ENCODE measurements around the gene ARHGAP26. TPM values are rescaled to one million over a fixed set of nuclear protein-coding genes. Genes with fewer than 3 reads are reported as not detected.

Gene ARHGAP26
- total RNA-seq, 1 experiment from 2014 or later, result 34.5 TPM

DNA sequence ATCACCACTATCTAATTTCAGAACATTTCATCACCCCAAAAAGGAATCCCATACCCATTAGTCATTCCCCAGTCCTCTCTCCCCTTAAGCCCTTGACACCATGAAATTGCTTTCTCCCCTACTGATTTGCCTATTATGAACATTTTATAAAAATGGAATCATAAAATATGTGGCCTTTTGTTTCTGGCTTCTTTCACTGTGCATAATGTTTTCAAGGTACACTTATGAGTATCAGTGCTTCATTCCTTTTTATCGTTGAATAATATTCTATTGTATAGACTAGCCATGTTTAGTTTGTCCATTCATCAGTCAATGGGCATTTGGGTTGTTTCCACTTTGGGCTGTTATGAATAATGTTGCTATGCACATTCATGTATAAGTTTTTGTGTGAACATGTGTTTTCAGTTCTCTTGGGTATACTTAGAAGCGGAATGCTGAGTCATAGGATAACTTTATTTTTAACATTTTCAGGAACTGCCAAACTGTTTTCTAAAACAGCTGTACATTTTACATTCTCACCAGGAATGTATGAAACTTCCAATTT is 43.9 kb upstream of the ARHGAP26 start:
- Histone ChIP-seq H3K4me2 (ENCODE audit: low read length) (no peak overlapping the region), H3K36me3 (ENCODE audit: control insufficient read depth in 1 of 2, insufficient read depth in 2 of 2, low read length in 2 of 2) (no peaks in the 10 kb centered on the region), H3K9me2 (ENCODE audit: insufficient read depth) (no peaks in the 10 kb centered on the region), H3K4me3 (replicated peaks in 1 of 2; ENCODE audit: low read depth in 1 of 2, low read length in 2 of 2) (no peak overlapping the region), H3K9me3 (ENCODE audit: control insufficient read depth in 1 of 2, insufficient read depth in 1 of 2, low read depth in 1 of 2, low read length in 2 of 2) (no peaks in the 10 kb centered on the region), H3K27ac (ENCODE audit: low read depth, low read length) (no peak overlapping the region), H2AFZ (ENCODE audit: low read depth, low read length, poor library complexity, severe bottlenecking) (no peak overlapping the region), H3K9ac (ENCODE audit: low read length) (no peak overlapping the region), H3K4me1 (ENCODE audit: control insufficient read depth in 1 of 2, insufficient read depth in 2 of 2, low read length in 2 of 2) (peaks cover 0 to 10% of the 10 kb centered on the region in 2 experiments; a peak in 2 of 4 replicates), H4K20me1 (ENCODE audit: insufficient read depth) (no peaks in the 10 kb centered on the region), H3K27me3 (ENCODE audit: insufficient read depth, low read length) (no peaks in the 10 kb centered on the region), H3K79me2 (ENCODE audit: insufficient read depth, low read length) (no peaks in the 10 kb centered on the region)
- BruUV-seq (replicated peaks), result no TSS peak
- ATAC-seq, result no peak
- CTCF ChIA-PET, result no interaction called here
- TF ChIP-seq POLR2AphosphoS5 (IDR thresholded peaks at IDR 0.05; ENCODE audit: low read depth, low read length) (no peak), EGR1 (IDR thresholded peaks at IDR 0.05; ENCODE audit: low read depth) (no peak), SP1 (IDR thresholded peaks at IDR 0.05; ENCODE audit: low read depth) (peak; percentile 21; the same call in 1 of the 2 replicates), CEBPB (IDR thresholded peaks at IDR 0.05; ENCODE audit: low read depth) (peak; percentile 92), JUND (IDR thresholded peaks at IDR 0.05) (0 out of 2 replicates have a peak, but pooled peaks have one; percentile 22)
- RAD21 ChIA-PET (ENCODE audit: low non-redundant PET in 1 of 2, low total read pairs in 2 of 2, uncharacterized antibody in 2 of 2, unreplicated experiment in 2 of 2), result no interaction called here
- no peak for DNase-seq (ENCODE audit: low read depth, low spot score)
- POLR2A ChIA-PET, result no interaction called here
- intact Hi-C loops (cut with micrococcal nuclease), result no loop called here

DNA sequence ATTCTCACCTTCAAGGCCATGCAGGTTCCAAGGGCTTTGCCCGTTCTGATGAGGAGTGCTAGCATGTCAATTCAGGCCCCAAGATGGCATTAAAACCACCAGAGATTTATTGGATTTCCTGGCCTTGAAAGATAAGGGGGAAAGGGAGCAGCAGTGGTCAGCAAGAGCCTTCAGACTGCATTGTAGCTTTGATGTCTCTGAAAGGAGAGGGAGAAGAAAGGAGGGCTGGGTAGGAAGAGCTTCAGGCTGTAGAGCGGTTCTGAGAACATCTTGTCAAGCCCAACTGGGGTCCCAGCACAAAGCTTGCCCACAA is 42.5 kb upstream of the ARHGAP26 start:
- RAD21 ChIA-PET (ENCODE audit: low non-redundant PET in 1 of 2, low total read pairs in 2 of 2, uncharacterized antibody in 2 of 2, unreplicated experiment in 2 of 2), result no interaction called here
- intact Hi-C loops (cut with micrococcal nuclease), result no loop called here
- H3K27ac ChIP-seq (ENCODE audit: low read depth, low read length), result no peak overlapping the region
- no TSS peak for BruUV-seq (replicated peaks)
- H3K9me3 ChIP-seq (ENCODE audit: control insufficient read depth in 1 of 2, insufficient read depth in 1 of 2, low read depth in 1 of 2, low read length in 2 of 2), result no peaks in the 10 kb centered on the region
- H3K9ac ChIP-seq (ENCODE audit: low read length), result no peak overlapping the region
- CTCF ChIA-PET, result no interaction called here
- DNase-seq (ENCODE audit: low read depth, low spot score), result no peak
- H3K36me3 ChIP-seq (ENCODE audit: control insufficient read depth in 1 of 2, insufficient read depth in 2 of 2, low read length in 2 of 2), result no peaks in the 10 kb centered on the region
- H4K20me1 ChIP-seq (ENCODE audit: insufficient read depth), result no peaks in the 10 kb centered on the region
- no peak overlapping the region for H3K4me3 ChIP-seq (replicated peaks in 1 of 2; ENCODE audit: low read depth in 1 of 2, low read length in 2 of 2)
- H3K4me2 ChIP-seq (ENCODE audit: low read length), result no peak overlapping the region
- no peaks in the 10 kb centered on the region for H3K27me3 ChIP-seq (ENCODE audit: insufficient read depth, low read length)
- TF ChIP-seq TCF7L2 (IDR thresholded peaks at IDR 0.05; ENCODE audit: borderline replicate concordance, extremely low read depth, insufficient read depth, insufficient read length), result peak; percentile 57
- TF ChIP-seq CEBPB (IDR thresholded peaks at IDR 0.05; ENCODE audit: low read depth), result no peak
- POLR2A ChIA-PET, result no interaction called here
- no peak overlapping the region for H2AFZ ChIP-seq (ENCODE audit: low read depth, low read length, poor library complexity, severe bottlenecking)
- no peak for ATAC-seq
- H3K4me1 ChIP-seq (ENCODE audit: control insufficient read depth in 1 of 2, insufficient read depth in 2 of 2, low read length in 2 of 2), result peaks cover 0 to 10% of the 10 kb centered on the region in 2 experiments; a peak in 2 of 4 replicates
- no peaks in the 10 kb centered on the region for H3K79me2 ChIP-seq (ENCODE audit: insufficient read depth, low read length)
- no peaks in the 10 kb centered on the region for H3K9me2 ChIP-seq (ENCODE audit: insufficient read depth)
